ENCODE results near the gene PTTG1. TPM values are rescaled to one million over a fixed set of nuclear protein-coding genes. Genes with fewer than 3 reads are reported as not detected.

Gene PTTG1
- total and polyA plus RNA-seq, 4 donors, result 0.75 to 84.0 (median 5.6) TPM

GRCh38 chr5:160442824-160443431 lies 21.3 kb downstream of the PTTG1 start:
- no peak overlapping the region for H3K9ac ChIP-seq (ENCODE audit: low read depth in 1 of 2, low read length in 2 of 2)
- no peaks in the 10 kb centered on the region for H3K36me3 ChIP-seq (ENCODE audit: control insufficient read depth in 4 of 4, insufficient read depth in 3 of 4, low read depth in 1 of 4, low read length in 3 of 4)
- peaks cover 0 to 10% (median 7%) of the 10 kb centered on the region in 4 donors for H3K4me1 ChIP-seq (ENCODE audit: control insufficient read depth in 4 of 4, insufficient read depth in 4 of 4, low read length in 3 of 4)
- H3K27ac ChIP-seq (ENCODE audit: low read depth in 1 of 2, low read length in 2 of 2), result no peak overlapping the region
- WGBS, result 79% methylated on average over 4 of the region's 4 CpGs
- H3K4me3 ChIP-seq (ENCODE audit: low read depth in 1 of 3, low read length in 3 of 3), result no peak overlapping the region
- no peaks in the 10 kb centered on the region for H3K27me3 ChIP-seq (ENCODE audit: control insufficient read depth in 4 of 4, insufficient read depth in 4 of 4, low read length in 3 of 4)
- TF ChIP-seq FOXA1 (IDR thresholded peaks at IDR 0.05), result no peak
- TF ChIP-seq RXRA (IDR thresholded peaks at IDR 0.05), result no peak
- TF ChIP-seq CTCF (IDR thresholded peaks at IDR 0.05; ENCODE audit: low read depth, low read length, missing input control), result no peak
- no peak for DNase-seq (ENCODE audit: low spot score)
- H3K9me3 ChIP-seq (ENCODE audit: control insufficient read depth in 4 of 4, low read length in 3 of 4), result no peaks in the 10 kb centered on the region

GRCh38 chr5:160444407-160444806 lies 22.8 kb downstream of the PTTG1 start:
- 62% methylated on average over 1 of the region's 1 CpG for WGBS
- no peak for TF ChIP-seq CTCF (IDR thresholded peaks at IDR 0.05; ENCODE audit: low read depth, low read length, missing input control)
- no peak for TF ChIP-seq SP1 (IDR thresholded peaks at IDR 0.05)
- H3K36me3 ChIP-seq (ENCODE audit: control insufficient read depth in 4 of 4, insufficient read depth in 3 of 4, low read depth in 1 of 4, low read length in 3 of 4), result no peaks in the 10 kb centered on the region

GRCh38 chr5:160445132-160445531 lies 23.5 kb downstream of the PTTG1 start:
- H3K9ac ChIP-seq (ENCODE audit: low read depth in 1 of 2, low read length in 2 of 2), result no peak overlapping the region
- H3K27ac ChIP-seq (ENCODE audit: low read depth in 1 of 2, low read length in 2 of 2), result no peak overlapping the region
- H3K4me3 ChIP-seq (ENCODE audit: low read depth in 1 of 3, low read length in 3 of 3), result no peak overlapping the region
- no peak for DNase-seq (ENCODE audit: low spot score)
- no peaks in the 10 kb centered on the region for H3K36me3 ChIP-seq (ENCODE audit: control insufficient read depth in 4 of 4, insufficient read depth in 3 of 4, low read depth in 1 of 4, low read length in 3 of 4)
- TF ChIP-seq EGR1 (IDR thresholded peaks at IDR 0.05; ENCODE audit: low read depth in 2 of 2) (no peak), HNF4G (IDR thresholded peaks at IDR 0.05) (no peak)
- WGBS, result 59% methylated on average over 1 of the region's 1 CpG
- no peaks in the 10 kb centered on the region for H3K4me1 ChIP-seq (ENCODE audit: control insufficient read depth in 4 of 4, insufficient read depth in 4 of 4, low read length in 3 of 4)
- H3K27me3 ChIP-seq (ENCODE audit: control insufficient read depth in 4 of 4, insufficient read depth in 4 of 4, low read length in 3 of 4), result no peaks in the 10 kb centered on the region
- H3K9me3 ChIP-seq (ENCODE audit: control insufficient read depth in 4 of 4, low read length in 3 of 4), result no peaks in the 10 kb centered on the region

More at GRCh38 chr5:160444407-160444806, 22.8 kb downstream of the PTTG1 start:
- Histone ChIP-seq H3K27me3 (ENCODE audit: control insufficient read depth in 4 of 4, insufficient read depth in 4 of 4, low read length in 3 of 4) (no peaks in the 10 kb centered on the region), H3K9me3 (ENCODE audit: control insufficient read depth in 4 of 4, low read length in 3 of 4) (no peaks in the 10 kb centered on the region), H3K27ac (ENCODE audit: low read depth in 1 of 2, low read length in 2 of 2) (no peak overlapping the region), H3K9ac (ENCODE audit: low read depth in 1 of 2, low read length in 2 of 2) (no peak overlapping the region), H3K4me3 (ENCODE audit: low read depth in 1 of 3, low read length in 3 of 3) (no peak overlapping the region), H3K4me1 (ENCODE audit: control insufficient read depth in 4 of 4, insufficient read depth in 4 of 4, low read length in 3 of 4) (peaks cover 0 to under 1% (median 0%) of the 10 kb centered on the region in 4 donors)
- DNase-seq (ENCODE audit: low spot score), result no peak

GRCh38 chr5:160445751-160446150 lies 24.1 kb downstream of the PTTG1 start:
- Histone ChIP-seq H3K27me3 (ENCODE audit: control insufficient read depth in 4 of 4, insufficient read depth in 4 of 4, low read length in 3 of 4) (no peaks in the 10 kb centered on the region), H3K9me3 (ENCODE audit: control insufficient read depth in 4 of 4, low read length in 3 of 4) (no peaks in the 10 kb centered on the region), H3K9ac (ENCODE audit: low read depth in 1 of 2, low read length in 2 of 2) (no peak overlapping the region), H3K27ac (ENCODE audit: low read depth in 1 of 2, low read length in 2 of 2) (no peak overlapping the region), H3K4me1 (ENCODE audit: control insufficient read depth in 4 of 4, insufficient read depth in 4 of 4, low read length in 3 of 4) (no peaks in the 10 kb centered on the region), H3K36me3 (ENCODE audit: control insufficient read depth in 4 of 4, insufficient read depth in 3 of 4, low read depth in 1 of 4, low read length in 3 of 4) (no peaks in the 10 kb centered on the region), H3K4me3 (ENCODE audit: low read depth in 1 of 3, low read length in 3 of 3) (no peak overlapping the region)
- no peak for DNase-seq (ENCODE audit: low spot score)
- TF ChIP-seq RAD21 (IDR thresholded peaks at IDR 0.05) (no peak), FOXA2 (IDR thresholded peaks at IDR 0.05) (no peak), NR2F2 (IDR thresholded peaks at IDR 0.05) (no peak), RXRA (IDR thresholded peaks at IDR 0.05) (no peak), TAF1 (conservative IDR thresholded peaks at IDR 0.05) (no peak), SP1 (IDR thresholded peaks at IDR 0.05) (no peak), HNF4A (conservative IDR thresholded peaks at IDR 0.05) (no peak)

Data from liver (tissue), 9 donors.